ENCODE measurements around the gene ENDOG.
A peak's percentile ranks its signal among the peaks of the same experiment; 100 is the strongest.
"Not testable (repeated sequence)": the region's sequence is repeated elsewhere in the genome, so short reads cannot be mapped to it uniquely, and the experiment has no call there.

The ENDOG gene

DNA sequence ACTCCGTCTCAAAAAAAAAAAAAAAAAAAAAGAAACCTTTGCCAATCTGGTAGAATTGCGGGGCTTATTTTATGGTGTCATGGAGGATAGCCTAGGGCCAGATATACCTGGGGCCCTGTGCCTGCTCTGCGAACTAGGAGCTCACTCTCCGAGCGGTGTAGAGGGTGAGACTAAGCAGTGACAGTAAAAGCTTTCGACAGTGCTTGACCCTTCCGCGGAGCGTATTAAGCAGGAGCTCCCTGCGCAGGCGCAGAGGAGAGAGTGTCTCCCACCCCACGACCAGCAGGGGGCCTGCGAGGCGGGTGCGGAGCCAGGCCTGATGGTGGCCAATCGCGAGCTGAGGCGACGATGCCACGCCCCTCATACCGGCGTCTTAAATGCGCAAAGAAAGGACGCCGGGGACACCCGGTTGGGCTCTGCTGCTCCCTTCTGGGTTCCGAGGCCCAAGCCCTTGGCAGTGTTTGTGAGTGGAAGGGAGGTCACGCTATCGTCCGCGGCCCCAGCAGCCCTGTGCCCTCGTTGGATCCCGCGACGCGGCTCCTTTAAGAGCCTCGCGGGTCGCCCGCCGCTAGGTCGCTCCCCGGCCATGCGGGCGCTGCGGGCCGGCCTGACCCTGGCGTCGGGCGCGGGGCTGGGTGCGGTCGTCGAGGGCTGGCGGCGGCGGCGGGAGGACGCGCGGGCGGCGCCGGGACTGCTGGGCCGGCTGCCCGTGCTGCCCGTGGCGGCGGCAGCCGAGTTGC, at the start of gene ENDOG:
TSS of gene ENDOG (plus strand) at position 402 of the 740 bp plus-strand sequence. CDS start at position 587, 185 bp downstream.
- DNase-seq, result peak; percentile 94

DNA sequence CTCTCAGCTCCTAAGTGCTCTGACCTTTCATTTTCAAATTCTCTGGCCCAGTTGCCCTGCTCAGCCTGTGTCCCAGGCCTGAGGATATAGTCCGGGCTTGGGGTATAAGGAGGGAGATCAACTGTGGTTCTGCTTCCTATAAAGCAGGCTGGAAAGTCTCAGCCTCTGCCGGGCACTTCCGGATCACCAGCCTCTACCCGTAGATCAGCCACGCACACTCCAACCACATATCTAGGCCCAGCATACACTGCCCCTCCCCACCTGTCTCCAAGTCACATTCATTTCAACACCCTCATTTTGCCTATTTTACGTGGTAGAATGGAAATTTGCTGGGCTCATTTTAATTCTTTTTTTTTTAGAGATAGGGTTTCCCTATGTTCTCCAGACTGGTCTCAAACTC, 49.7 kb upstream of the ENDOG start:
- DNase-seq, result no peak

- DNase-seq, result no peak
Observed at GRCh38 chr9:128770286-128771030, 47.8 kb upstream of the ENDOG start.

DNA sequence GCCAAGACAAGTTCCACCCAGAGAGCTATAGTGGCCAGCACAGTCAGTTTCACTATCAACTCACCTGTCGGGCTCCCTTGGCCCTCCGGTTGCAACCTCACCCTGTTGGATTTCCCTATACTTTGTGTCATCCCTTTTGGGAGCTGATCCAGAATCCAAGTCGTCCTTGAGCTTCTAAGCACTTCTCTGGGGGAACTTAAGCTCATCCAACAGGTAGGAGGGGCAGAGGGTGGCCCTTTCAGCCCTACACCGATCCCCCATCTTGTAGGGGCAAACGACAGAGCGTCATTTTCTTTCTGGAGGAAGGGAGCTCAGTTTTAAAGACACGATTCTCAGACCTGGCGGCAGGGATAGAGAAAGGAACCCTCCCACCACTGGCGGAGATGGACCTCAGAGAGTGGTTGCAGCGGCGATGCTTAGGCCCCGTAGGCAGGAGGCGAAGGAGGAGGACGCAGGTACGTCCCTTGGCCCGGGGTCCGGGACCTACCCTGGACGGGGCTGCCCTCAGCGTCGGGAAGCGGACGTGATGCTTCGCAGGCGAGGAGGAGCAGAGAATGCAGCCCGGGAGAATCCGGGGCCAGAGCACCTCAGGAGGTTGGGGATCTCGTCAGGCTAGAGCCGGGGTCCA, 47.1 kb upstream of the ENDOG start:
- no peak for DNase-seq

GRCh38 chr9:128771745-128772519, 46.4 kb upstream of the ENDOG start, which contains the start of gene ZER1:
Gene ZER1, minus strand, starts transcription at chr9:128771927. Its CDS starts 16,362 bp downstream, at chr9:128755565.
- DNase-seq, result peak; percentile 65

GRCh38 chr9:128773049-128773448, 45.3 kb upstream of the ENDOG start:
- no peak for DNase-seq

DNA sequence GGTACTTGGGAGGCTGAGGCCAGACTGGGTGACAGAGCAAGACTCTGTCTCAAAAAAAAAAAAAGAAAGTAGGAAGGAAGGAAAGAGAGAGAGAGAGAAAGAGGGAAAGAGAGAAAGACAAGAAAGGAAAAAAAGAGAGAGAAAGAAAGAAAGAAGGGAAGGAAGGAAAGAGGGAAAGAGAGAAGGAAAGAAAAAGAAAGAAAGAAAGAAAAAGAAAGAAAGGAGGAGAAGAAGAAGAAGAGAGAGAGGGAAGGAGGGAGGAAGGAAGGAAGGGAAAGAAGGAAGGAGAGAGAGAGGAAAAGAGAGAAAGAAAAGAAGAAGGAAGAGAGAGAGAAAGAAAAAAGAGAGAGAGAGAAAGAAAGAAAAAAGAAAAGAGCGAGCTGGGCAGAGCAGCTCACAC, 43.5 kb upstream of the ENDOG start:
- DNase-seq, result no peak

- not testable (repeated sequence) for DNase-seq
Observed at GRCh38 chr9:128780093-128780492, 38.2 kb upstream of the ENDOG start.

DNA sequence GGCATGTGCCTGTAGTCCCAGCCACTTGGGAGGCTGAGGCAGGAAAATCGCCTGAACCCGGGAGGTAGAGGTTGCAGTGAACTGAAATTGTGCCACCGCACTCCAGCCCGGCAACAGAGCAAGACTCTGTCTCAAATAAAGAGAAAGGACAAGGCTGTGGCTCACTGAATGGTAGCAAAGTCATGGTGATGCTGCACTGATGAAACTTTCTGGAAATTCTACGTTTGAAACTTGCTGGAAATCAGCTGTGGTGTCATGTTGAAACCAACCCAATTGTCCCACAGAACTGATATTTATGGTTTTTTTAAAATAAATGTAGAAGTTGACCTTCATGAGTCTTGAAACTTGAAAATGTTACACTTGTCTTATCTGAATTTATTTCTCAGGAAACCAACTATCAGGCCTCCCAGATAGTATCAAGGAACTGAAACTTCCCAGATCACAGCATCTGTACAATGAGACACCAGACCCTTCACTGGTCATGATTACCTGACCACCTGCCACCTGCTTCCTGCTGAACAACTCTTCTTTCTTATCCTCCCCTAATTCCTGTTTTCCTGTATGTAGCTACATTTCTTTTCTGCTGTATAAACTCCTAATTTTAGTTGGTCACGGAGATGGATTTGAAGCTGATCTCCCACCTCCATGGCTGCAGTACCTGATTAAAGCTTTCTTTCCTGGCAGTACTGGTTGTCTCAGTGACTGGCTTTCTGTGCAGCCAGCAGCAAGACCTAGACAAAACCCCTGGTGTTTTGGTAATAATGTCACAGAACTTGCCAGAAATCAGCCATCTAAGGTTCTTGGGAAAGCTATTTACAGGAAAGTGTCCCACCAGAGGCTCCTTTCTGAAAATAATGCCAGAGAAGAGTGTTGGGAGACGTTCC, 36.9 kb upstream of the ENDOG start:
- no peak for DNase-seq

- DNase-seq, result no peak
Observed at GRCh38 chr9:128782669-128783068, 35.6 kb upstream of the ENDOG start.

DNA sequence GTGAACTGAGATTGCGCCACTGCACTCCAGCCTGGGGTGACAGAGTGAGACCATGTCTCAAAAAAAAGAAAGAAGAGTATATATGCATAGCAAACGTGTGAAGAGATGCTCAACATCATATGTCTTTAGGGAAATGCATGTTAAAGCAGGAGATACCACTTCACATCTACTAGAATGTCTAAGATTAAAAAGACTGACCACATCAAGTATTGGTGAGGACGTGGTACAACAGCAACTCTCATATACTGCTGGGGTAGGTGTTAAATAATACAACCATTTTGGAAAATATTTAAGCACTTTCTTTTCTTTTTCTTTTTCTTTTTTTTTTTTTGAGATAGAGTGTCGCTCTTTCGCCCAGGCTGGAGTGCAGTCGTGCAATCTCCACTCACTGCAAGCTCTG, 32.9 kb upstream of the ENDOG start:
- no peak for DNase-seq

GRCh38 chr9:128786681-128787601, 31.4 kb upstream of the ENDOG start, which contains the start of gene TBC1D13:
Gene TBC1D13, plus strand, starts transcription at chr9:128787253. Its CDS starts 101 bp downstream, at chr9:128787354.
- peak; percentile 75 for DNase-seq

- DNase-seq, result no peak
Observed at GRCh38 chr9:128787659-128788058, 30.6 kb upstream of the ENDOG start.

DNA sequence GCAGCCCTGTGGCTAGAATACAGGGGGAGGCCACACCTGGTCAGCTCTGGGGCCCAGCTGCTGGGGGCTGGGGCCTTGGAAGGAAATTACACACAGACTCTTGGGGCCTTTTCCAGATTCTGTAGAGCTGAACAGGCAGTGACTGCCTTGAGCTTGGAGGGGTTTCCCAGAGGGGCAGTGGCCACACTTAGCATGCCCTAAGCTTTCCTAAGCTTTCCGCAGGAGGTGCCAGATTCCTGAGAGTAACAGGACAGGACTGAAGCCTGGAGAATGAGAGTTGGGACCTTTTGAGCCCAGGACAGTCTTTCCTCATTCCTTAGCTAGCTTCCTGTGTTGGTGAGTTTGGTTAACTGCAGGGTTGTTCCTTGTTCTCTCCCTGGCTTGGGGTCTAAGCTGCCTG, 29.9 kb upstream of the ENDOG start:
- DNase-seq, result no peak

DNA sequence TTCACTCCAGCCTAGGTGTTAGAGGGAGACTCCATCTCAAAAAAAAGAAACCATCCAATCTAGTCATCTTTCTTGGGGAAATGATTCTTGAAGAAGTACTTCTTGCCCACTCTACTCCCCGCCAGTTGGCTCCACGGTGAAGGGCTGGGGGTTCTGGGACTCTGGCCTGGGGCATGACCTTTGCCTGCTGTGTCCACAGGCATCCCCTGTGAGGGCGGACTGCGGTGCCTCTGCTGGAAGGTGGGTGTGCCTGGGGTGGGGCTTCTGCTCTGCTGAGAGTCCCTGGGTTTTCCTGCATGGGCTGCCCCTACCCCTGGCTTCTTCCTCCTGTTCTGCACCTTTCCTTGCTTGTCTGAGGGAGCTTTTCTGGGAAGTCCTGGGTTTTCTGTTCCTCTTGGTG, 27.8 kb upstream of the ENDOG start:
- DNase-seq, result no peak

DNA sequence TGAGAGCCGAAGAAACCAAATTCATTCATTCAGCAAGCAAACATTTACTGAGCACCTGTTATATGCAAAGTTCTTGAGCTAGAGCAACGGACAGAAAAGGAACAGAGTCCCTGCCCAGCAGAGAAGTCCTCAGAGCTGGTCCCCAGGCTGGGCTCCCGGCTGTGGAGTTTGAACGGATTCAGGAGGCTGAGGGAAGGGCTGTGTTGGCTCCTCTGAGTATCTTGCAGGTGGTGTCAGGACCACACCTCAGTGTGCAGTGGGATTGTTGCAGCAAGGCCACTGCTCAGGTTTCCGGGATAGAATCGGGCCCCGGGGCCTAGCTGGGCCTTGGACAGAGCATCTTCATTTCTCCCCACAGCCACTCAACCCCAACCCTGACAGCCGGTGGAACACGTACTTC, 26.2 kb upstream of the ENDOG start:
- no peak for DNase-seq

- DNase-seq, result no peak
Observed at GRCh38 chr9:128792978-128793686, 25.2 kb upstream of the ENDOG start.

- not testable (repeated sequence) for DNase-seq
Observed at GRCh38 chr9:128794961-128795360, 23.3 kb upstream of the ENDOG start.

DNA sequence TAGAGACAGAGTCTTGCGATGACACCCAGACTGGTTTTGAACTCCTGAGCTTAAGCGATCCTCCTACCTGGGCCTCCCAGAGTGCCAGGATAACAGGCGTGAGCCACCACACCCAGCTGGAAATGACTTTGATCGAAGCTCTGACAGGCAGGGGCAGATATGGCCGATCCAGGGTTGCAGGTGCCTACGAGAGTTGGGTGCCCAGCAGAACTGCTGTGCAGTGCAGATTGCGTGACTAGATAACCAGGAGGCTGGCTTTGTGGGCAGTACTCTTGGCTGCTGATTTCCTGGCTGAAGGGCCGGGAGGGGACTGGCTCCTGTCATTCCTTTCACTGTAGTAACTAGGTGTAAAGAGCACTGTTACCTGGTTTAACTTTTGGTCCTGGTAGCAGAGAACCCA, 19.4 kb upstream of the ENDOG start:
- no peak for DNase-seq

DNA sequence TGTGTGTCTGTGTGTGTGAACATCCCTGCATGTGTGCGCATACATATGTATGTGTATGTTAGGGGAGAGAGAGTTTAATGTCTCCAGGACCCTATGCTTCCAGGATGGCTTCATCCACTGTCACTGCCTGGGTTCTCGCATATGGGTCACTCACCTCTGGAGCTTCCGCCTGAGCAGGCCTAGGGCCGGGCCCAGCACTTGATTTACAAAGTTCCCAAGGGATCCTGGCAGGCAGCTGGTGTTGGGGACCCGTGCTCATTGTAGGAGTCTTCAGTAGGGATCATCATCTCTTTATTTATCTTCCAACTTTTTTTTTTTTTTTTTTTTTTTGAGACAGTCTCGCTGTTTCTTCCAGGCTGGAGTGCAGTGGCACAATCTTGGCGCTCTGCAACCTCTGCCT, 18.2 kb upstream of the ENDOG start:
- DNase-seq, result no peak

Data from T1000 (cell line).